ENCODE results near the gene EPB41L2.

The EPB41L2 gene

DNA sequence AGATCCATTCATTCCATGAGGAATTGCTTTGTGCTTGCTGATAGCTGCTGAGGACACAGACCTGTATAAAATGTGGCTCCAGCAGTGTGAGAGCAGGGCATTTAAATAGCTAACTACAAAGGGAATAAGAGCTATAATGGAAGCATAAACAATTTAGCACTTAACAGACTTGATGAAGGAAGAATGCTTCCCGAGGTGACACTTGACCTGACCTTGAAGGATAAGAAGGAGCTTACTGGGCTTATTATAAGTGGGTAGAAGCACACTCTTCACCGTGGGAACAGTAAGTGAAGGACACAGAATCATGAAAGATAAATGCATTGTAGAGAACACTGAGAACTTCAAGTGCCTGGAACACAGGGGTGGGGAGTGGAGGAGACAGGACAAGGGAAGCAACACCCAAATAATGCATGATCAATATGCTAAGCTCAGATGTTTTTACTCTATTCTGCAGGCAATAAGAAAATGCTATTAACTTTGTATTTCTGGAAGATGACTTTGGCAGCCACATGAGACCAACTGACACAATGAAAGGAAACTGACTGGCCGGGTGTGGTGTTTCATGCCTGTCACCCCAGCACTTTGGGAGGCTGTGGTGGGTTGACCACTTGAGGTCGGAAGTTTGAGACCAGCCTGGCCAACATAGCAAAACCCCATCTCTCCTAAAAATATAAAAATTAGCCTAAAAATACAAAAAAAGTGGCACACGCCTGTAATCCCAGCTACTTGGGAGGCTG, 84.2 kb downstream of the EPB41L2 start:
- DNase-seq (ENCODE audit: low read depth in 2 of 2) = no peak

DNA sequence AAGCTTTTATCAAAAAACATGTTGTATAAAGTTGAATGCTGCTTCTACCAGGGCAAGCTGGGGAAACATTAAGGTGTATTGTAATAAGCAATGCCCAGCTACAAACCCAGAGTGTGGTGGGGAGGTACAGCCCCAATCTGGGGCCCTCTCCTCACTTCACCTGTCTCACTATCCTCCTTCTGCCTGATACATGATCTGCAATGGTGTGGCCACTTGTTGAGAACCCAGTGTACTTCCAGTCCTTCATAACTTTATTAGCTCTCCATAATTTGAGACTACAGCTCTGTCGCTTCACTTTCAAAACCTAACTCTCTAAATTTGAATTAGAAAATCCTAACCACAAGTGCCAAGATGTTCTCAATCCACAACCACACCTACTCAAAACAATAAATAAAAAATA, 84.9 kb downstream of the EPB41L2 start:
- no peak for DNase-seq (ENCODE audit: low read depth in 2 of 2)

- no peak for DNase-seq (ENCODE audit: low read depth in 2 of 2)
Measured at GRCh38 chr6:130975325-130975724, 87.7 kb downstream of the EPB41L2 start.

DNA sequence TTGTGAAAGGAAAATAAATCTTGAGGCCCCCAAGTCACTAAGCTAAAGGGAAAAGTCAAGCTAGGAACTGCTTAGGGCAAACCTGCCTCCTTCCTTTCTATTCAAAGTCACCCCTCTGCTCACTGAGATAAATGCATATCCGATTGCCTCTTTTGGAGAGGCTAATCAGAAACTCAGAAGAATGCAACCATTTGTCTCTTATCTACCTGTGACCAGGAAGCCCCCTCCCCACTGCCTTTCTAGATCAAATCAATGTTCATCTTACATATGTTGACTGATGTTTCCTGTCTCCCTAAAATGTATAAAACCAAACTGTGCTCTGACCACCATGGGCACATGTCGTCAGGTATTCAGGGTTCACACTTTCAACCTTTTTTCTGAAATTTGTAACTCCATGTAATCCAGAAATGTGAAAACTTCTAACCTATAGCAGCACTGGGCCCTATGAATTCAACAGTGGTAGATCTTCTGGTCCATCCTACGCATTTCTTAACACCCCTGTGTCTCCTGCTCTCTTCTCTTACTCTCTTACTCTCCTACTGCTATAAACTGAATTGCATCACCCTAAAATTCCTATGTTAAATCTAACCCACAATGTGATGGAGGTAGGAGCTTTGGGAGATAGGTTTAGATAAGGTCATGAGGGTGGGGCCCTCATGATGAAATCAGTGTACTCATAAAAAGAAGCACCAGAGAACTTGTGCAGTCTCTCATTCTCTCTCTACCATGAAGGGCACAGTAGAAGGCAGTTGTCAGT, 89.3 kb downstream of the EPB41L2 start:
- DNase-seq (ENCODE audit: low read depth in 2 of 2) = no peak

DNA sequence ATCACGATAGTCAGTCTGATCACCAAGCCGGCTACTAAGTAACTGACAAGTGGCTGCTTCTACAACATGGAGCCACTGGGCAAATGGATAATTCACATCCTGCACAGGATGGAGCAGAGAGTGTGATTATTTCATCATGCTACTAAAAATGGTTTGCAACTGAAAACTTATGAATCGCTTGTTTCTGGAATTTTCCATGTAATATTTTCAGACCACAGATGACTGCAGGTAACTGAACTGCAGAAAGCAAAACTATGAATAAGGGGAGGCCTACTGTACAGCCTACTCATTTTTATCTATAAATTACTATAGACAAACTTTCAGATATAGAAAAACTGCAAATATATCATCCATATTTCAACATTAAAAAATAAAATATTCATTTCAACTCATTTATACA, 91.5 kb downstream of the EPB41L2 start:
- no peak for DNase-seq (ENCODE audit: low read depth in 2 of 2)

GRCh38 chr6:130970839-130971410, 92.1 kb downstream of the EPB41L2 start:
- DNase-seq (ENCODE audit: low read depth in 2 of 2) = no peak

GRCh38 chr6:130969791-130970491, 93.1 kb downstream of the EPB41L2 start:
- no peak for DNase-seq (ENCODE audit: low read depth in 2 of 2)

GRCh38 chr6:130969166-130969565, 93.9 kb downstream of the EPB41L2 start:
- DNase-seq (ENCODE audit: low read depth in 2 of 2) = no peak

DNA sequence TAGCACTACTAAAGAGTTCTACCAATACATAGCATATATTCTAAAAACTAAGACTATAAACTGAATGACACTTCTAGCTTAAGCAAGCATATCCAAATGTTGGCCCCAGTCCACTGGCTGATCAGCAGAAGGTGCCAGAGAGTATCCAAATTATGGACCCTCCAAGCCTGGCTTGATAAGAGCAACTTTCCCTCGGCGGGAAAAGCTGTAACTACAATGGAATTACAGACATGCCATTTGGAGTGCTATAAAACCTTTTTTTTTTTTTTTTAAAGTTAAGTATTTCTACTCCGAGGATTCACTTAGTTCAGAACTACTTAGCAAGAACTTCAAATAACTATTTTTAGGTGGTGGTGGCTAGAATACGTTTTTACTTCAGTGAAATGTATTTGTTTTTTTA, 94.6 kb downstream of the EPB41L2 start:
- DNase-seq (ENCODE audit: low read depth in 2 of 2) = no peak

DNA sequence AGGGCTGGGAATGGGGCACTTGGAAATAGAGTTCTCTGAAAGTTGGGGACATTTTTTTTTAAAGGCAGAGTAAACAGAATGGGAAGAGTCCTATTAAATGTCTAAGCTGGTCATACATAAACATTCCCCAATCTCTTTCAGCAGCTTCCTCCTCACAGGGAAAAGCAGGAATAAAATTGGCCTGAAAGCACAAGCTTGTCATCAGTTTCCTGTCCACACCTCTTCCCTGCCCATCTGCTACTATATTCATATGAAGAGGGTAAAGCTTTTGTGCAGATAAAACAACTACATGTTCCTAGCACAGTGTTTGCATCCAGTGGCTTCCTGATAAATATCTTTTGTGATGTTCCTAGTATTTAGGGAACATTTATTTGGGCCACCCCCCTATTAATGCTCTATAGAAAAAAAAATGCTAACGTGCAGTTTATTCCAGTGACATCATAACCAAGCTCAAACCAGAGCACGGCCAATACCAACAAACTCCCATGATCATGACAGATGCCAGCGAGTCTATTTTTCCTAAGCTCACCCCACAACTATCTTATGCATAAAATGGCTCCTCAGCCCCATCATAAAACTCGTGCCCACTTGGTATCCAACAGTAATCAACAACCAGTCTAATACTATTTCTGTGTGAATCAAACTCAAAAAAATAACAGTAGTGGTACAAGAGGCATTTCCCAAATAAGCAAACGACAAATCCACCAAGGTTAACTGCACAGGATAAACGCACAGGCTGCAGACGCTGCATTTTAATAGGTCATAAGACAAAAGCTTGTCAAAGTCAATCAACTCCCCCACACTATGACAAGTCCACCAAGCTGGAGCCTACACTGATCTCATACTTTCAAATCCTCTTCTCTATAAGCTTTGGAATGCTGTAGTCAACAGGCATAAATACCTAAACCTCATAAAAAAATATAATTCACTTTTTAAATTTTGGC, 95.3 kb downstream of the EPB41L2 start:
- DNase-seq (ENCODE audit: low read depth in 2 of 2) = no peak

- DNase-seq (ENCODE audit: low read depth in 2 of 2) = no peak
Measured at GRCh38 chr6:130966344-130966980, 96.6 kb downstream of the EPB41L2 start.

GRCh38 chr6:130965656-130966055, 97.4 kb downstream of the EPB41L2 start:
- DNase-seq (ENCODE audit: low read depth in 2 of 2) = no peak

DNA sequence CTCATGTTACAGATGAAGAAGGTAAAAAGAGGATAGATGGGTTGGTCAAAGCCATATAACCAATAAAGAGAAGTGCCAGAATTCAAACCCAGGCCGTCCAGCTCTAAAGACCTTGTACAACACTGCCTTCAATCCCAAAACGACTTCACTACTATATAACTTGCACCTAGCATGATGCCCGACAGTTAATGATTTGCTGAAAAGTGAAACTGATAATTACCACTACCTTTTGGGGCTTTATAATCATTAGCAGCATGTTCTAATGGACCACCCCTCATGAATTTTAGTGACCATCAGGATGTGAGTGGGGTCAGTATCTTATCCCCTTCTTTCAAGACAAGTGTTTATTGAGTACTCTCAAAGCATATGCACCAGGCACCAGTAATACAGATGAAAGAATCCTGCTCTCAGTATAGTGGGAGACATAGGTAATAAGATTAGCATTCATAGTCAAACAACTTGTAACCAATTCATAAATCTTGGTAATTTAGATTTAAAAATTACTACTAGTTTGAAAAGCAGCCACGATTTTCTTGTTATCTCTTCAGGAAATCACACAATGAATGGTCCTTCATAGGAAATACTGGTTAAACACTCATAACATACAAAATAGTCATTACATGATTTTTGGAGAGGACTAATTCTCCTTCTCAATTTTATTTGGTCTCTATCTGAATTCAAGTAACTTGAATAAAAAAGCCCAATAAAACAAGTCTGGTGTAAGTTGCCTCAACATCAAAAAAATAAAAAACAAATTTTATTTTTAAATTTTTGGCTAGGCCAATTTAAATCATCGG, 98.0 kb downstream of the EPB41L2 start:
- no peak for DNase-seq (ENCODE audit: low read depth in 2 of 2)

GRCh38 chr6:130964289-130964688, 98.8 kb downstream of the EPB41L2 start:
- no peak for DNase-seq (ENCODE audit: low read depth in 2 of 2)

- no peak for DNase-seq (ENCODE audit: low read depth in 2 of 2)
Measured at GRCh38 chr6:130962966-130963365, 100.1 kb downstream of the EPB41L2 start.

DNA sequence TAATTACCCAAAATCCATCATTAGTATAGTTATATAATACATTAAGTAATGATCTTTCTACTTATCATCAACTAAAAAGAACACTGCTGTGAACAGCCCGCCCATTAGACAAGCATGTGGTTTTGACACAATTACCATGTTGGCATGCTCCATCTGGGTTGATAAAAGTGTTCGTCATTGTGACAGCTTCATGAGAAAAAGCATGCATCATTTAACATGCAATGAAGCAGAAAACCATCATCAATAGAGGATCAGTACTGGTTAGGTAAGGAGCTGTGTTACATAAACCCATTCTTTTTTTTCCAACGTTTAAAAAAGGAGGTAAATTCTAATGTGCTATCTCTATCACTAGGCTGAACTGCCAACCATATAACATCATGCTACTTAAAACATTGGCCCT, 101.9 kb downstream of the EPB41L2 start:
- DNase-seq (ENCODE audit: low read depth in 2 of 2) = no peak

GRCh38 chr6:130959951-130960350, 103.1 kb downstream of the EPB41L2 start:
- no peak for DNase-seq (ENCODE audit: low read depth in 2 of 2)

GRCh38 chr6:130958468-130958867, 104.6 kb downstream of the EPB41L2 start:
- no peak for DNase-seq (ENCODE audit: low read depth in 2 of 2)

- DNase-seq (ENCODE audit: low read depth in 2 of 2) = no peak
Measured at GRCh38 chr6:130955755-130956154, 107.3 kb downstream of the EPB41L2 start.

- no peak for DNase-seq (ENCODE audit: low read depth in 2 of 2)
Measured at GRCh38 chr6:130949553-130949952, 113.5 kb downstream of the EPB41L2 start.

All from stimulated activated CD4-positive, alpha-beta T cell treated with anti-CD3 and anti-CD28 coated beads, Interleukin-12 subunit alpha, Interleukin-12 subunit beta, amount 100 ng/mL, for 24 hours (primary cell).